NCI-H526 treated with DMSO at 0.1 percent for 48 hours (cell line): ENCODE results near the gene ANO1.

ENCODE experiments used
- DNase-seq: peaks from one replicate; lab custom pipeline; 2025; lab: John Stamatoyannopoulos, UW

Gene ANO1

GRCh38 chr11:70116386-70117065 is 38.4 kb downstream of the ANO1 start:
- no peak for DNase-seq

- DNase-seq, result no peak
Observed at GRCh38 chr11:70117567-70118145, 39.5 kb downstream of the ANO1 start.

- DNase-seq, result no peak
Observed at GRCh38 chr11:70118642-70119041, 40.5 kb downstream of the ANO1 start.

- no peak for DNase-seq
Observed at GRCh38 chr11:70119502-70119901, 41.4 kb downstream of the ANO1 start.

- no peak for DNase-seq
Observed at GRCh38 chr11:70120674-70121073, 42.6 kb downstream of the ANO1 start.

GRCh38 chr11:70122490-70123198 is 44.5 kb downstream of the ANO1 start:
- DNase-seq, result peak; percentile 34

GRCh38 chr11:70123711-70124110 is 45.6 kb downstream of the ANO1 start:
- no peak for DNase-seq

GRCh38 chr11:70124321-70125000 is 46.3 kb downstream of the ANO1 start:
- DNase-seq, result no peak

- no peak for DNase-seq
Observed at GRCh38 chr11:70126494-70126893, 48.4 kb downstream of the ANO1 start.

- no peak for DNase-seq
Observed at GRCh38 chr11:70127653-70128434, 49.7 kb downstream of the ANO1 start.

- DNase-seq, result no peak
Observed at GRCh38 chr11:70128435-70128906, 50.4 kb downstream of the ANO1 start.

- no peak for DNase-seq
Observed at GRCh38 chr11:70129051-70129592, 51.0 kb downstream of the ANO1 start.

GRCh38 chr11:70130636-70131035 is 52.5 kb downstream of the ANO1 start:
- DNase-seq, result no peak

GRCh38 chr11:70131606-70132190 is 53.6 kb downstream of the ANO1 start:
- no peak for DNase-seq

- no peak for DNase-seq
Observed at GRCh38 chr11:70132641-70133040, 54.5 kb downstream of the ANO1 start.

- no peak for DNase-seq
Observed at GRCh38 chr11:70133771-70134335, 55.7 kb downstream of the ANO1 start.

- no peak for DNase-seq
Observed at GRCh38 chr11:70134490-70134889, 56.4 kb downstream of the ANO1 start.

- no peak for DNase-seq
Observed at GRCh38 chr11:70135142-70135541, 57.0 kb downstream of the ANO1 start.

GRCh38 chr11:70135625-70136059 is 57.5 kb downstream of the ANO1 start:
- no peak for DNase-seq

GRCh38 chr11:70137383-70137782 is 59.3 kb downstream of the ANO1 start:
- DNase-seq, result no peak

- DNase-seq, result no peak
Observed at GRCh38 chr11:70138403-70138802, 60.3 kb downstream of the ANO1 start.
